Measurements from ENCODE around the gene PPP1R3E.

Gene PPP1R3E

DNA sequence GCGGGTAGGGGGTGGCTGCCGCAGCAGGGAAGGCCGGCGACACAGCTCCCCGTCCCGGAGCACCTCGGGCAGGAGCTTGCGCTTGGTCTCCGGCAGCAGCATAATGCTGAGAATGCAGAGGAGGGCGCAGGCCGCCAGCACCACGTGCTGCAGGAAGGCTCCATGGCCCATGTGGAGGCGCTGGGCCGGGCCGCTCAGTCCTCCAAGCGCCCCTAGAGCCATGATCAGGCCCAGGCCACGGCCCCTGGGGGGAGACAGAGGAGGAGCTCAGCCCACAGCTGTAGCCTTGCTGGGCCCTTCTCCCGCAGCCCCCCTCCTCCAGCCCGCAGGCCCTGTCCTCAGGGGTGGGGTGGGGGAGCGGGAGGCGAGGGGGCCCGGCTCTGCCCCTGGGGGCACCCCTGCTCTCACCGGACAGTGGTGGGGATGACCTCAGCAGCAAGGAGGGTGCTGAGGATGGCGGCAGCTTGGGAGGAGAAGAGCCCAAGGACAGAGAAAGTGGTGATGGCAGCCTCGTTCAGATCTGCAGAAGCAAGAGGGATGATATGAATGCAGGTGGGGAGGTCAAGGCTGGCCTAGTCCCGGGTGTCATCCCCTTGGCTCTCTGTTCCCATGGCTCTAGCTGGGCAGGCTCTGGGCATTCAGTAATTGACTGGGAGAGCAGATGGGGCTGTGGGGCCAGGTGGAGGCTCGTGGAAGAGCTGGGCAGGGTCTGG, 44.2 kb upstream of the PPP1R3E start:
- TF ChIP-seq, protein P1, sequence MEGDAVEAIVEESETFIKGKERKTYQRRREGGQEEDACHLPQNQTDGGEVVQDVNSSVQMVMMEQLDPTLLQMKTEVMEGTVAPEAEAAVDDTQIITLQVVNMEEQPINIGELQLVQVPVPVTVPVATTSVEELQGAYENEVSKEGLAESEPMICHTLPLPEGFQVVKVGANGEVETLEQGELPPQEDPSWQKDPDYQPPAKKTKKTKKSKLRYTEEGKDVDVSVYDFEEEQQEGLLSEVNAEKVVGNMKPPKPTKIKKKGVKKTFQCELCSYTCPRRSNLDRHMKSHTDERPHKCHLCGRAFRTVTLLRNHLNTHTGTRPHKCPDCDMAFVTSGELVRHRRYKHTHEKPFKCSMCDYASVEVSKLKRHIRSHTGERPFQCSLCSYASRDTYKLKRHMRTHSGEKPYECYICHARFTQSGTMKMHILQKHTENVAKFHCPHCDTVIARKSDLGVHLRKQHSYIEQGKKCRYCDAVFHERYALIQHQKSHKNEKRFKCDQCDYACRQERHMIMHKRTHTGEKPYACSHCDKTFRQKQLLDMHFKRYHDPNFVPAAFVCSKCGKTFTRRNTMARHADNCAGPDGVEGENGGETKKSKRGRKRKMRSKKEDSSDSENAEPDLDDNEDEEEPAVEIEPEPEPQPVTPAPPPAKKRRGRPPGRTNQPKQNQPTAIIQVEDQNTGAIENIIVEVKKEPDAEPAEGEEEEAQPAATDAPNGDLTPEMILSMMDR (IDR thresholded peaks at IDR 0.05; ENCODE audit: control insufficient read depth, insufficient read depth, low read depth, low read length, missing control alignments) = no peak
- H3K4me3 ChIP-seq (ENCODE audit: control insufficient read depth, low read depth, low read length) = no peak overlapping the region
- DNase-seq (ENCODE audit: low read depth) = no peak

- DNase-seq (ENCODE audit: low read depth) = no peak
- TF ChIP-seq, protein P1 (IDR thresholded peaks at IDR 0.05; ENCODE audit: control insufficient read depth, insufficient read depth, low read depth, low read length, missing control alignments) = no peak
Measured at GRCh38 chr14:23345987-23346692, 43.5 kb upstream of the PPP1R3E start.

GRCh38 chr14:23344481-23344880, 41.8 kb upstream of the PPP1R3E start:
- TF ChIP-seq, protein P1 (IDR thresholded peaks at IDR 0.05; ENCODE audit: control insufficient read depth, insufficient read depth, low read depth, low read length, missing control alignments) = no peak
- DNase-seq (ENCODE audit: low read depth) = no peak
- H3K4me3 ChIP-seq (ENCODE audit: control insufficient read depth, low read depth, low read length) = no peak overlapping the region

More at GRCh38 chr14:23345987-23346692, 43.5 kb upstream of the PPP1R3E start:
- no peak overlapping the region for H3K4me3 ChIP-seq (ENCODE audit: control insufficient read depth, low read depth, low read length)

DNA sequence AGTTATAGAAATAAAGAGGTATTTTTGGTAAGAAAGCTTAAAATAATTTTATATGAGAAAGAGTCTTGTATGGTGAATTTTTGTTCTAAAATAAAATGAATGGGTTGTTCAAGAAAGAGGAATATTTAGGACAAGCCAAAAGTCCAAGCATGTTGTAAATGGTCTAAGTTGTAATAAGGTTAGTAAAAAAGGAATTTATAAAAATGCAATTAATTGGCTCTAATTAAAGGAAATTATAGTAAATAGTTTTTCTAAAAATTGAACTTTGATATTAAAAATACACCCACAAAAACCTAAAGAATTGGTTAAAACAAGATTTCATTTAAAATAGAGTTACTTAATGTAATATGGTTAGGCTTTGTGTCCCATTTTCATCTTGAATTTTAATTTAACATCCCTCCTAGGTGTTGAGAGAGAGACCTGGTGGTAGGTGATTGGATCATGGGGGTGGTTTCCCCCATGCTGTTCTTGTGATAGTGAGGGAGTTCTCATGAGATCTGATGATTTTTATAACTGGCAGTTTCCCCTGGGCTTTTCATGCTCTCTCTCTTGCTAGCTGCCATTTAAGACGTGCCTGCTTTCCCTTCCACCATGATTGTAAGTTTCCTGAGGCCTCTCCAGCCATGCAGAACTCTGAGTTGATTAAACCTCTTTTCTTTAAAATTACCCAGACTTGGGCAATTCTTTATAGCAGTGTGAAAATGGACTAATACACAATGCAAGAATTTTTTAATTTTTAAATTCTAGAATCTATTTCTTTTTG, 37.0 kb upstream of the PPP1R3E start:
- TF ChIP-seq, protein P1 (IDR thresholded peaks at IDR 0.05; ENCODE audit: control insufficient read depth, insufficient read depth, low read depth, low read length, missing control alignments) = no peak
- DNase-seq (ENCODE audit: low read depth) = no peak
- H3K4me3 ChIP-seq (ENCODE audit: control insufficient read depth, low read depth, low read length) = no peak overlapping the region

DNA sequence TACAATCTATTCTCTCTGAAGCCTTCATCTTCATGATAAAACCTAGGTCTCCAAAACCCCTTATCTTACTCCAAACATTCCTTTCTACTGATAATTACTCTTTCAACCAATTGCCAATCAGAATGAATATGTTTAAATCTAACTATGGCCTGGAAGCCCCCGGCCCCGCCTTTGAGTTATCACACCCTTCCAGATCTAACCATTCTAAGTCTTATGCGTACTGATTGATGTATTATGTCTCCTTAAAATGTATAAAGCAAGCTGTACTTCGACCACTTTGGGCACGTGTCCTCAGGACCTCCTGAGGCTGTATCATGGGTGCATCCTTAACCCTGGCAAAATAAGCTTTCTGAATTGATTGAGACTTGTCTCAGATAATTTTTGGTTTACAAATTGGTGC, 33.0 kb upstream of the PPP1R3E start:
- no peak overlapping the region for H3K4me3 ChIP-seq (ENCODE audit: control insufficient read depth, low read depth, low read length)
- TF ChIP-seq, protein P1 (IDR thresholded peaks at IDR 0.05; ENCODE audit: control insufficient read depth, insufficient read depth, low read depth, low read length, missing control alignments) = no peak
- DNase-seq (ENCODE audit: low read depth) = no peak

DNA sequence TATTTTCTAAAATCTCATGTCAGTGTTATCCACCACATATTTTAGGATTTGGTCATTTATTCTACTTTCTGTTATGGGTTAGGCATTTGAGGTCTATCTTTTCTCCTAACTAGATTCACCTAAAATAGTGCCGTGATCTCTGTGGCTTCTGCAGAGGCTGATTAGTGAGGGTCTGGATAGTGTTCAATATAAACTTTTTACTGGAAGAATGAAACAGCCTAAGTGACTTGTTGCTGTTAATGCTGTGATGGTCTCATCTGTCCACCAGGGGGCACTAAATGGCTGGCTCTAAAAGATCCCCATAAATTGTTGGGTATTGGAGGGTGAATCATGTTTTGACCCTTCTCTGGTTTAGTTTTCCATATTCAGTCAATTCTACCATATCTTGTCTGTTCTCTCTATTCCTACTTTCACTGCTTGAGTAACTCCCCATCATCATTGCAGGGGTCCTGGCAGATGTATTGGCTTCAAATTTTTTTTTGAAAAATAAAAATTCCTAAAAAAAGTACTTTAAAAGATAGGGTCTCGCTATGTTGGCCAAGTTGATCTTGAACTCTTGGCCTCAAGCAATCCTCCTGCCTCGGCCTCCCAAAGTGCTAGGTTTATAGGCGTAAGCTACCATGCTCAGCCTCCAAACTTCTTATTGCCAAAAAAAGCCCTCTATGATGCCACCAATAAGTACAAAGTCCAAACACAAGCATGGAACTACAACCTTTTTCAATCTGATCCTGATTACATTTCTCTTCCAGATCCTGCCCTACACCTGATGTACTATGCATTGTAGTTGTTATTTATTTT, 25.5 kb upstream of the PPP1R3E start:
- TF ChIP-seq, protein P1 (IDR thresholded peaks at IDR 0.05; ENCODE audit: control insufficient read depth, insufficient read depth, low read depth, low read length, missing control alignments) = peak; percentile 81
- peak; percentile 44 for DNase-seq (ENCODE audit: low read depth)
- no peak overlapping the region for H3K4me3 ChIP-seq (ENCODE audit: control insufficient read depth, low read depth, low read length)
